GM18867 (cell line): ENCODE data around the gene SIK3.

Experiments
- ATAC-seq: cut with Tn5 transposase; IDR thresholded peaks from one replicate; pipeline ENCODE4 v1.9.1; 2021; ENCODE audit warnings: mild to moderate bottlenecking, moderate library complexity; ENCODE audit not compliant: unreplicated experiment

The SIK3 gene

GRCh38 chr11:117110294-117110950 is 12.2 kb upstream of the SIK3 start:
- no peak for ATAC-seq

- ATAC-seq: no peak
These were observed 9.7 kb upstream of the SIK3 start for GRCh38 chr11:117107701-117108590.

GRCh38 chr11:117100556-117100955 is 2.3 kb upstream of the SIK3 start:
- ATAC-seq: no peak

GRCh38 chr11:117099696-117100095 is 1.5 kb upstream of the SIK3 start:
- no peak for ATAC-seq

GRCh38 chr11:117097389-117098268 is 599 bp downstream of the SIK3 start:
- ATAC-seq: peak; percentile 26

- no peak for ATAC-seq
These were observed 1.2 kb downstream of the SIK3 start for GRCh38 chr11:117097014-117097388.

GRCh38 chr11:117096201-117096991 is 1.8 kb downstream of the SIK3 start:
- ATAC-seq: peak; percentile 37

- ATAC-seq: no peak
These were observed 2.7 kb downstream of the SIK3 start for GRCh38 chr11:117095284-117096161.

GRCh38 chr11:117094776-117095175 is 3.5 kb downstream of the SIK3 start:
- no peak for ATAC-seq

- ATAC-seq: no peak
These were observed 5.2 kb downstream of the SIK3 start for GRCh38 chr11:117092951-117093590.

- ATAC-seq: no peak
These were observed 6.3 kb downstream of the SIK3 start for GRCh38 chr11:117091753-117092477.

GRCh38 chr11:117090111-117090706 is 8.0 kb downstream of the SIK3 start:
- ATAC-seq: no peak

GRCh38 chr11:117089685-117090084 is 8.5 kb downstream of the SIK3 start:
- no peak for ATAC-seq

- ATAC-seq: no peak
These were observed 10.8 kb downstream of the SIK3 start for GRCh38 chr11:117087446-117087845.

GRCh38 chr11:117084992-117085391 is 13.2 kb downstream of the SIK3 start:
- ATAC-seq: no peak

- no peak for ATAC-seq
These were observed 15.0 kb downstream of the SIK3 start for GRCh38 chr11:117083011-117083935.

GRCh38 chr11:117081908-117082307 is 16.3 kb downstream of the SIK3 start:
- ATAC-seq: no peak
